ENCODE results near the gene CACNA1C.

The CACNA1C gene

DNA sequence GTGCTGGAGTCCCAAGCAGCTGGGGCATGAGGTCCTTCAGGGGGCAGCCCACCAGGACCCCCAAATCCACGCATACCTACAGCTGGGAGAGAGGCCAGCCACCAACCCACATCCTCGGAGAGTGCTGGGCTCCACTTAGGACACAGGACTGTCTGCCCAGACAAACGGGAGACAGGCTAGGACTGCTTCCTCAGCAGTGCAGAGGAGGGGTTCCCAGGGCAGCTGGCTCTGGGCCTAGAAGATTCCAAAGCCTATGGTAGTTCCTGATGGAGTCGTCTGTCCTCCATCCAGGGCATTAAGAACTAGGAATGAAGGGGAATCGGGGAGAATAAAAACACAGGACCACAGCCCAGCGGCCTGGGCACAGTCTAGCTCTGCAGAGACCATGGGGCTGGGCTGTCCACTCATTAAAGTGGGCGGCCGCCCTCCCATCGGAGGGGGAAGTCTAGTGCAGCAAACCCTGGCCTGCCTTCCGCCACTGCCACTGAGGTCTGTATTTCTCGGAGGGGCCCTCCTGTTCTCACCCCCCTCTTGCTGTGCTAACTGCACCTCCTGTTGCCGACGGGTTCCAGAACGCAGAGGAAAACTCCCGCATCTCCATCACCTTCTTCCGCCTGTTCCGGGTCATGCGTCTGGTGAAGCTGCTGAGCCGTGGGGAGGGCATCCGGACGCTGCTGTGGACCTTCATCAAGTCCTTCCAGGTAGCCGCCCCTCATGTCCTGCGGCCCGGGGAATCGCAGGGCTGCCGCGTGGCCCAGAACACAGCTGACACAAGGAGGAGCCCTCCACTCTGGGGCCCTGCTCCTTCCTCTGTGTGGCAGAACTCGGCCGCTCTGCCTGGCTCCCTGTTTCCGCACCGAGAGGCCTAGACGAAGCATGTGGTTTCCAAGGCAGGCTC lies 598.5 kb downstream of the CACNA1C start:
- TF ChIP-seq PAX5 (IDR thresholded peaks at IDR 0.05; ENCODE audit: insufficient read depth, low read length, severe bottlenecking) (no peak), POLR2A (IDR thresholded peaks at IDR 0.05; ENCODE audit: low read depth, low read length) (no peak), POU2F2 (IDR thresholded peaks at IDR 0.05; ENCODE audit: low read depth, low read length) (no peak), TAF1 (IDR thresholded peaks at IDR 0.05; ENCODE audit: low read depth, low read length) (no peak), POLR2AphosphoS5 (IDR thresholded peaks at IDR 0.05; ENCODE audit: low read depth, low read length) (no peak), SPI1 (IDR thresholded peaks at IDR 0.05; ENCODE audit: low read depth, low read length) (no peak)
- DNase-seq (ENCODE audit: insufficient read length, low spot score) (no peak), FAIRE-seq (no peak)

DNA sequence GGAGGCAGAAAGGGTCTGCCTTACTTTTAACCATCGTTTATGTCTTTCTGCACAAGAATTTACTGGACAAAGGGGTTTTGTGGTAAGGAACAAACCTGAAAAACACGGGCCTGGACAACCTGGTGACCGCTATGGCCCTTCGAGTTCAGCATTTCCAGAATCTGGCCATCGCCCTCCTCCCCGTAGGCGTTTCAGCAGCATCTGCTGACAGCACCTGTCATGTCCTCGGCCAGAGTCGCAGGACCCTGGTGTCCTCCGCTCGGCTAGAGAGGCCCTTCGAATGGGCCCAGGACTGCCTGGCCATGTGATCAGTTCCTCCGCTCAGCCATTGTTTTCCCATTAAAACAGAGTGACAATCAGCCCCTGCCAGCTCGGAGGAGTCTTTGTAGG lies 599.2 kb downstream of the CACNA1C start:
- TF ChIP-seq SPI1 (IDR thresholded peaks at IDR 0.05; ENCODE audit: low read depth, low read length) (no peak), POU2F2 (IDR thresholded peaks at IDR 0.05; ENCODE audit: low read depth, low read length) (no peak), POLR2A (IDR thresholded peaks at IDR 0.05; ENCODE audit: low read depth, low read length) (no peak), TAF1 (IDR thresholded peaks at IDR 0.05; ENCODE audit: low read depth, low read length) (no peak), PAX5 (IDR thresholded peaks at IDR 0.05; ENCODE audit: insufficient read depth, low read length, severe bottlenecking) (no peak), POLR2AphosphoS5 (IDR thresholded peaks at IDR 0.05; ENCODE audit: low read depth, low read length) (no peak)
- no peak for DNase-seq (ENCODE audit: insufficient read length, low spot score)
- FAIRE-seq = no peak

DNA sequence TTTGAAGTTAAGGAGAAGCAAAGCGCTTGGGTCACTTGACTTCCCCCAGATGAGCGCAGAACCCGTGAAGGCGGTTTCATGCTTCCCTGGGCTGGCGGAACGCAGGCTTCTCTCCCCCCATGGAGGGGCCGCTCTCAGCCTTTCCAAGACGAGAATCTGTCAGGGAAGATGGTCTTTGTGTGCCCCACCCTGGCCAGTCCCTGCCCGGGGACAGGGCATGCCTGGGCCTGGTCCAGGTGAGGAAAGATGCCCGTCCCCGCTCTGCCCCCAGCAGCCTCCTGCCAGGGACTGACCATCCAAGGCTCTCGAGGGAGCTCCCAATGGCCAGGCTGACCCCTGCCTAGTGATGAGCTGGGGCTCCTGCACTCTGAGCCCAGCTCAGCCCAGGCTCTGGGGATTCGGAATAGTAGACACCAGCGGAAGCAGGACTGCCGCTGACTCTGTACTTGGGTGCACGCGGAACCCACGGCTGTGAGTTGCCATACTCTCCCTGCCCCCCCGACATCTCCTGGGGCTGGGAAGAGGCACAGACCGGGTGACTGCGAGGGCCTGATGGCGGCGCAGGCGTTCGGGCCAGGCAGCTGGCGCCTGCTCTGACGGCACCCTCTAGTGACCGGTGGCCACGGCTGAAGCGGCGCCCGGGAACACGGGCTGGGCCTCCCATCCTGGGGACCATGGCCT lies 599.8 kb downstream of the CACNA1C start:
- TF ChIP-seq POLR2A (IDR thresholded peaks at IDR 0.05; ENCODE audit: low read depth, low read length) (no peak), PAX5 (IDR thresholded peaks at IDR 0.05; ENCODE audit: insufficient read depth, low read length, severe bottlenecking) (no peak), TAF1 (IDR thresholded peaks at IDR 0.05; ENCODE audit: low read depth, low read length) (no peak), SPI1 (IDR thresholded peaks at IDR 0.05; ENCODE audit: low read depth, low read length) (no peak), POLR2AphosphoS5 (IDR thresholded peaks at IDR 0.05; ENCODE audit: low read depth, low read length) (no peak), POU2F2 (IDR thresholded peaks at IDR 0.05; ENCODE audit: low read depth, low read length) (no peak)
- FAIRE-seq (no peak), DNase-seq (ENCODE audit: insufficient read length, low spot score) (no peak)

DNA sequence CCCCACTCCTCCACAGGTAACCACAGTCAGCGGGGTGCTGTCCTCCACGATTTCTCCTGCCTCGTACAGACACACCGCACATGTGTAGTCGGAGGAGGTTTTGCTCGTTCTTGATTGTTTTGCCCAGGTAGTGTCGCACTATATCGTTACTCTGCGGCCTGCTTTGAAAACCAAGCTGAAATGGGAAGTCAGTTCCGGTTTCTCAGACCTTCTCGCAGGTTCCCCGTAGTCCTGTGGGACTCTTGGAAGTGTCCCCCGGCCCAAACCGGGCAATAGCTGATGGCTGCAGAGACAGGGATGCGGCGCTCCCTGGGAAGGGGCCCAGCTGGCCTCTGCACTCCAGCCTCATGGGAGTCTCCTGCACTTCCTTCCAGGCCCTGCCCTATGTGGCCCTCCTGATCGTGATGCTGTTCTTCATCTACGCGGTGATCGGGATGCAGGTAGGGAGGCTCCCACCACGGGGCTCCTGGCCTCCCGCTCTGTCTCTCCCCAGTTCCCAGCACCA lies 600.7 kb downstream of the CACNA1C start:
- no peak for DNase-seq (ENCODE audit: insufficient read length, low spot score)
- TF ChIP-seq SPI1 (IDR thresholded peaks at IDR 0.05; ENCODE audit: low read depth, low read length) = no peak
- no peak for TF ChIP-seq POLR2AphosphoS5 (IDR thresholded peaks at IDR 0.05; ENCODE audit: low read depth, low read length)
- TF ChIP-seq POU2F2 (IDR thresholded peaks at IDR 0.05; ENCODE audit: low read depth, low read length) = no peak
- no peak for TF ChIP-seq TAF1 (IDR thresholded peaks at IDR 0.05; ENCODE audit: low read depth, low read length)
- TF ChIP-seq POLR2A (IDR thresholded peaks at IDR 0.05; ENCODE audit: low read depth, low read length) = no peak
- no peak for FAIRE-seq

- TF ChIP-seq POLR2AphosphoS5 (IDR thresholded peaks at IDR 0.05; ENCODE audit: low read depth, low read length) (no peak), SPI1 (IDR thresholded peaks at IDR 0.05; ENCODE audit: low read depth, low read length) (no peak), POLR2A (IDR thresholded peaks at IDR 0.05; ENCODE audit: low read depth, low read length) (no peak), POU2F2 (IDR thresholded peaks at IDR 0.05; ENCODE audit: low read depth, low read length) (no peak), PAX5 (IDR thresholded peaks at IDR 0.05; ENCODE audit: insufficient read depth, low read length, severe bottlenecking) (no peak), TAF1 (IDR thresholded peaks at IDR 0.05; ENCODE audit: low read depth, low read length) (no peak)
- no peak for FAIRE-seq
- DNase-seq (ENCODE audit: insufficient read length, low spot score) = no peak
Observed at GRCh38 chr12:2654311-2654710, 601.5 kb downstream of the CACNA1C start.

GRCh38 chr12:2654741-2655140 lies 602.0 kb downstream of the CACNA1C start:
- no peak for TF ChIP-seq POLR2A (IDR thresholded peaks at IDR 0.05; ENCODE audit: low read depth, low read length)
- TF ChIP-seq POU2F2 (IDR thresholded peaks at IDR 0.05; ENCODE audit: low read depth, low read length) = no peak
- TF ChIP-seq PAX5 (IDR thresholded peaks at IDR 0.05; ENCODE audit: insufficient read depth, low read length, severe bottlenecking) = no peak
- TF ChIP-seq SPI1 (IDR thresholded peaks at IDR 0.05; ENCODE audit: low read depth, low read length) = no peak
- no peak for TF ChIP-seq POLR2AphosphoS5 (IDR thresholded peaks at IDR 0.05; ENCODE audit: low read depth, low read length)
- no peak for TF ChIP-seq TAF1 (IDR thresholded peaks at IDR 0.05; ENCODE audit: low read depth, low read length)
- FAIRE-seq (no peak), DNase-seq (ENCODE audit: insufficient read length, low spot score) (no peak)

GRCh38 chr12:2662524-2662923 lies 609.7 kb downstream of the CACNA1C start:
- TF ChIP-seq TAF1 (IDR thresholded peaks at IDR 0.05; ENCODE audit: low read depth, low read length) (no peak), POLR2A (IDR thresholded peaks at IDR 0.05; ENCODE audit: low read depth, low read length) (no peak), PAX5 (IDR thresholded peaks at IDR 0.05; ENCODE audit: insufficient read depth, low read length, severe bottlenecking) (no peak), POU2F2 (IDR thresholded peaks at IDR 0.05; ENCODE audit: low read depth, low read length) (no peak), SPI1 (IDR thresholded peaks at IDR 0.05; ENCODE audit: low read depth, low read length) (no peak), POLR2AphosphoS5 (IDR thresholded peaks at IDR 0.05; ENCODE audit: low read depth, low read length) (no peak)
- FAIRE-seq (no peak), DNase-seq (ENCODE audit: insufficient read length, low spot score) (no peak)

DNA sequence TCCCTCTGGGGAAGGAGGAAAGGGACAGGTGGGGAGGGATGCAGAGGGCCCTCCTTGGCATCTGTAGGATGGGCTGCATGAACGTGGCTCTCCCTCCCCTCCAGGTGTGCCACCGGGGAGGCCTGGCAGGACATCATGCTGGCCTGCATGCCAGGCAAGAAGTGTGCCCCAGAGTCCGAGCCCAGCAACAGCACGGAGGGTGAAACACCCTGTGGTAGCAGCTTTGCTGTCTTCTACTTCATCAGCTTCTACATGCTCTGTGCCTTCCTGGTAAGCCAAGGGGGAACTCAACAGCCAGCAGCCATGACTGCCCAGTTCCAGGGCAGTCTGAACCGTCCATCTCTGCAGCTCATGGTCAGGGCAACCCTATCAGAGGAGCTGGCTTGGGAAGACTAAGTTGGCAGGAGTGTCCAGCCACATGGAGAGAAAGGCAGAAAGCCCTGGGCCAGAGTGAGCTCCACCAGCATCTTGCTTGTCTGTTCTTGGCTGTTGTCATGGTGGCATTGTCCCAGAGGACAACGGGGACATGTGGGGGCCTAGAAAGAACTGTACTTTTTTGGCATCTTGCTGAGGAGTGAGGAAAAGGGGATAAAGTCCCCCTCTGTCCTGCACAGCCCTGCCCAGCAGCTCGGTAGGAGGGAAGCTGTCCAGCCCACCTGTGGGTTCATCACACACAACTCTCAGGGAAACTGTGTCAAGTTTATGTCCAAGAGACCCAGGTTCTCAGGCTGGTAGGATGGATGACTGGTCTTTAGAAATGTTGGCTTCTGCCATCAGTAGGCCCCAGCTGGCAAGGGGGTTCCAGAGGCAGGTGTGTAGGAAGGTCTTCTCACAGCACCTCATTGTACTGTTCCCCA lies 612.2 kb downstream of the CACNA1C start:
- no peak for FAIRE-seq
- TF ChIP-seq TAF1 (IDR thresholded peaks at IDR 0.05; ENCODE audit: low read depth, low read length) (no peak), POU2F2 (IDR thresholded peaks at IDR 0.05; ENCODE audit: low read depth, low read length) (no peak), POLR2A (IDR thresholded peaks at IDR 0.05; ENCODE audit: low read depth, low read length) (no peak), PAX5 (IDR thresholded peaks at IDR 0.05; ENCODE audit: insufficient read depth, low read length, severe bottlenecking) (no peak), POLR2AphosphoS5 (IDR thresholded peaks at IDR 0.05; ENCODE audit: low read depth, low read length) (no peak), SPI1 (IDR thresholded peaks at IDR 0.05; ENCODE audit: low read depth, low read length) (no peak)
- DNase-seq (ENCODE audit: insufficient read length, low spot score) = no peak

All from GM12891 (cell line).